Measurements from ENCODE around the gene TBC1D9.

GRCh38 chr4:140764785-140765392 lies 8.7 kb upstream of the TBC1D9 start:
- TF ChIP-seq POLR2A (IDR thresholded peaks at IDR 0.05; ENCODE audit: low read depth, low read length) (no peak), TAF1 (IDR thresholded peaks at IDR 0.05; ENCODE audit: low read depth, low read length) (no peak)

All from GM12891 (cell line).